Osteocyte (in vitro differentiated cells): ENCODE measurements around the gene TMEM45A. TPM values are rescaled to one million over a fixed set of nuclear protein-coding genes. Genes with fewer than 3 reads are reported as not detected.

Experiments used
- DNase-seq: peaks from one replicate; pipeline ENCODE4 v3.0.0; 2021; ENCODE audit warnings: mixed read lengths; ENCODE audit not compliant: unreplicated experiment; ENCODE audit errors: extremely low spot score
- H3K27ac Mint-ChIP-seq: one replicate; pipeline ENCODE4 v1.8.0; 2021; ENCODE audit warnings: mild to moderate bottlenecking, mixed read lengths; ENCODE audit not compliant: unreplicated experiment
- H3K27me3 Mint-ChIP-seq: one replicate; pipeline ENCODE4 v1.8.0; 2021; ENCODE audit warnings: mixed read lengths; ENCODE audit not compliant: unreplicated experiment
- H3K36me3 Mint-ChIP-seq: one replicate; pipeline ENCODE4 v1.8.0; 2021; ENCODE audit warnings: mixed read lengths; ENCODE audit not compliant: unreplicated experiment
- H3K4me1 Mint-ChIP-seq: one replicate; pipeline ENCODE4 v1.8.0; 2021; ENCODE audit warnings: mixed read lengths; ENCODE audit not compliant: unreplicated experiment
- H3K4me3 Mint-ChIP-seq: one replicate; pipeline ENCODE4 v1.8.0; 2021; ENCODE audit warnings: mild to moderate bottlenecking, moderate library complexity, mixed read lengths; ENCODE audit not compliant: unreplicated experiment
- H3K9me3 Mint-ChIP-seq: one replicate; pipeline ENCODE4 v1.8.0; 2021; ENCODE audit warnings: mixed read lengths; ENCODE audit not compliant: unreplicated experiment
- CTCF ChIP-seq: fragments of 200-600 bp; sonication (generic); IDR thresholded peaks from 2 replicates; pipeline ENCODE4 v1.5.0; 2021; ENCODE audit warnings: antibody characterized with exemption, mild to moderate bottlenecking, moderate library complexity
- total RNA-seq: library from RNA; stranded (reverse); gene quantifications from 2 replicates; pipeline ENCODE4 v1.2.1, GENCODE V29; 2021

The TMEM45A gene
- total RNA-seq, 1 donor from 2014 or later, result 29.1 TPM

DNA sequence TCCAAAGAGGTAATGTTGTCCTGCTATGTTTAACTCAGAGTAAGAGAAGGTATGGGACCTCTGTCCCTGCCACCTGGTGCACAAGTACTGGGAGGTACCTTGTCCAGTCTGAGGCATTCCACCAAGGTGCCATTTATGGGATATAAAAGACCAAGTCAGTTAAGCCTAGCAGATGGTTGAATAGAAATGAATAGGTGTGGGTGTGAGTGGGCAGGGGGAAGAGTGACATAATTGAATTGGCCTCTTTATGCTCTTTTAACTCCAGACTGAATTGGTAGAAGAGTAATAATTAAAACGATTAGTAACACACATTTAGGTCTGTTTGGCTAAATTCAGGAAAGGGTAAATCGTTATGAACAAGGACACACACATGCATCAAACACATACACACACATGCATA is 117.5 kb downstream of the TMEM45A start:
- no peaks in the 10 kb centered on the region for H3K9me3 Mint-ChIP-seq

DNA sequence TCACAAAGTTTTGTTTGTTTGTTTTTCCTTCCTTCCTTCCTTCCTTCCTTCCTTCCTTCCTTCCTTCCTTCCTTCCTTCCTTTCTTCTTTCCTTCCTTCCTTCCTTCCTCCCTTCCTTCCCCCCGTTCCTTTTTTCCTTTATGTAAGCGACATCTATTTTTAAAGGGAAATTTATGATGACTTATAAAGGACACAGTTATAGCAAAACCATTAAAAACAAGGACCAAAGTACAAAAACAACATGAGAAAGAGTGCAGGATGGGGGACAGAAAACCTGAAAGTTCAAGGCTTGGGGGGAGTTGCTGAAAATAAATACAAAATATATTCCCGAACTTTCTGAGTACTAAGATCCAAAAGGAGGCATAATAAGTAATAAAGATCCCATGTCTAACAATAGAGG is 118.8 kb downstream of the TMEM45A start:
- no peak for TF ChIP-seq CTCF
- Mint-ChIP-seq H3K4me3 (no peak overlapping the region), H3K9me3 (no peaks in the 10 kb centered on the region), H3K36me3 (no peaks in the 10 kb centered on the region), H3K27me3 (peaks cover 73% of the 10 kb centered on the region), H3K4me1 (no peaks in the 10 kb centered on the region), H3K27ac (no peak overlapping the region)
- no peak for DNase-seq

More for the DNA sequence above, 117.5 kb downstream of the TMEM45A start:
- Mint-ChIP-seq H3K4me3 (no peak overlapping the region), H3K27me3 (peaks cover 60% of the 10 kb centered on the region), H3K36me3 (no peaks in the 10 kb centered on the region), H3K4me1 (no peaks in the 10 kb centered on the region), H3K27ac (no peak overlapping the region)
- TF ChIP-seq CTCF, result no peak
- no peak for DNase-seq

GRCh38 chr3:100613721-100614390 is 121.4 kb downstream of the TMEM45A start:
- H3K36me3 Mint-ChIP-seq, result no peaks in the 10 kb centered on the region
- peaks cover 68% of the 10 kb centered on the region for H3K27me3 Mint-ChIP-seq
- H3K4me3 Mint-ChIP-seq, result no peak overlapping the region
- TF ChIP-seq CTCF, result no peak
- no peak for DNase-seq
- no peak overlapping the region for H3K27ac Mint-ChIP-seq
- H3K9me3 Mint-ChIP-seq, result peaks cover 2% of the 10 kb centered on the region
- H3K4me1 Mint-ChIP-seq, result no peaks in the 10 kb centered on the region

DNA sequence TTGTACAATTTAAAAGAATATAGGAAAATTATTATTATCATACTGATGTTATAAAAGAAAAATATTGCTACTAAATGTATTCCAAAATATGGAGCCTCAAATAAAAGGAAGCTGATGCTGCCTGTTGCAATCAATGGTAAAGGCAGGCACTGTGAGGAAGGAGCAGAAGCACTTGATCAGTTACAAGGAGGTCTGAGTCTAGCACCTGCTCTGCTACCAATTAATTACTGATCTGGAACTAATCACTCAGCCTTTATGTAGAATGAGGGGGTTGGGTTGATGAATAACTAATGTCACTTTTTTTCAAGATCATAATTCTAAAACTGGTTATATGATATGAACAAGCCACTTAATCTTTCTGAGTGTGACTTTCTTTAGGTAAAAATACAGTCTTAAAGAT is 122.5 kb downstream of the TMEM45A start:
- Mint-ChIP-seq H3K27me3 (peaks cover 68% of the 10 kb centered on the region), H3K4me1 (no peaks in the 10 kb centered on the region), H3K27ac (no peak overlapping the region), H3K4me3 (no peak overlapping the region), H3K36me3 (no peaks in the 10 kb centered on the region), H3K9me3 (peaks cover 5% of the 10 kb centered on the region)
- no peak for DNase-seq
- TF ChIP-seq CTCF, result no peak

- H3K27me3 Mint-ChIP-seq, result peaks cover 67% of the 10 kb centered on the region
- no peak overlapping the region for H3K4me3 Mint-ChIP-seq
- H3K27ac Mint-ChIP-seq, result no peak overlapping the region
- no peak for TF ChIP-seq CTCF
- H3K9me3 Mint-ChIP-seq, result peaks cover 5% of the 10 kb centered on the region
- no peaks in the 10 kb centered on the region for H3K4me1 Mint-ChIP-seq
- DNase-seq, result no peak
- H3K36me3 Mint-ChIP-seq, result no peaks in the 10 kb centered on the region
Observed at GRCh38 chr3:100615684-100616083, 123.3 kb downstream of the TMEM45A start.
